Measurements from ENCODE around the gene PCDH9.

- TF ChIP-seq, protein P1, sequence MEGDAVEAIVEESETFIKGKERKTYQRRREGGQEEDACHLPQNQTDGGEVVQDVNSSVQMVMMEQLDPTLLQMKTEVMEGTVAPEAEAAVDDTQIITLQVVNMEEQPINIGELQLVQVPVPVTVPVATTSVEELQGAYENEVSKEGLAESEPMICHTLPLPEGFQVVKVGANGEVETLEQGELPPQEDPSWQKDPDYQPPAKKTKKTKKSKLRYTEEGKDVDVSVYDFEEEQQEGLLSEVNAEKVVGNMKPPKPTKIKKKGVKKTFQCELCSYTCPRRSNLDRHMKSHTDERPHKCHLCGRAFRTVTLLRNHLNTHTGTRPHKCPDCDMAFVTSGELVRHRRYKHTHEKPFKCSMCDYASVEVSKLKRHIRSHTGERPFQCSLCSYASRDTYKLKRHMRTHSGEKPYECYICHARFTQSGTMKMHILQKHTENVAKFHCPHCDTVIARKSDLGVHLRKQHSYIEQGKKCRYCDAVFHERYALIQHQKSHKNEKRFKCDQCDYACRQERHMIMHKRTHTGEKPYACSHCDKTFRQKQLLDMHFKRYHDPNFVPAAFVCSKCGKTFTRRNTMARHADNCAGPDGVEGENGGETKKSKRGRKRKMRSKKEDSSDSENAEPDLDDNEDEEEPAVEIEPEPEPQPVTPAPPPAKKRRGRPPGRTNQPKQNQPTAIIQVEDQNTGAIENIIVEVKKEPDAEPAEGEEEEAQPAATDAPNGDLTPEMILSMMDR (IDR thresholded peaks at IDR 0.05; ENCODE audit: insufficient read depth, low read length), result no peak
- TF ChIP-seq POLR2AphosphoS5 (IDR thresholded peaks at IDR 0.05; ENCODE audit: low read depth), result no peak
Observed at GRCh38 chr13:67071918-67072598, 158.1 kb downstream of the PCDH9 start.
